Measurements from ENCODE around the gene MRPL18. TPM values are rescaled to one million over a fixed set of nuclear protein-coding genes. Genes with fewer than 3 reads are reported as not detected.

MRPL18 gene
- total RNA-seq, 1 donor from 2014 or later = 29.0 TPM

- Mint-ChIP-seq H3K4me3 (no peak overlapping the region), H3K36me3 (no peaks in the 10 kb centered on the region), H3K27ac (no peak overlapping the region), H3K27me3 (ENCODE audit: low read depth) (no peaks in the 10 kb centered on the region), H3K4me1 (peaks cover 5% of the 10 kb centered on the region), H3K9me3 (no peaks in the 10 kb centered on the region)
- TF ChIP-seq, protein P1, sequence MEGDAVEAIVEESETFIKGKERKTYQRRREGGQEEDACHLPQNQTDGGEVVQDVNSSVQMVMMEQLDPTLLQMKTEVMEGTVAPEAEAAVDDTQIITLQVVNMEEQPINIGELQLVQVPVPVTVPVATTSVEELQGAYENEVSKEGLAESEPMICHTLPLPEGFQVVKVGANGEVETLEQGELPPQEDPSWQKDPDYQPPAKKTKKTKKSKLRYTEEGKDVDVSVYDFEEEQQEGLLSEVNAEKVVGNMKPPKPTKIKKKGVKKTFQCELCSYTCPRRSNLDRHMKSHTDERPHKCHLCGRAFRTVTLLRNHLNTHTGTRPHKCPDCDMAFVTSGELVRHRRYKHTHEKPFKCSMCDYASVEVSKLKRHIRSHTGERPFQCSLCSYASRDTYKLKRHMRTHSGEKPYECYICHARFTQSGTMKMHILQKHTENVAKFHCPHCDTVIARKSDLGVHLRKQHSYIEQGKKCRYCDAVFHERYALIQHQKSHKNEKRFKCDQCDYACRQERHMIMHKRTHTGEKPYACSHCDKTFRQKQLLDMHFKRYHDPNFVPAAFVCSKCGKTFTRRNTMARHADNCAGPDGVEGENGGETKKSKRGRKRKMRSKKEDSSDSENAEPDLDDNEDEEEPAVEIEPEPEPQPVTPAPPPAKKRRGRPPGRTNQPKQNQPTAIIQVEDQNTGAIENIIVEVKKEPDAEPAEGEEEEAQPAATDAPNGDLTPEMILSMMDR (IDR thresholded peaks at IDR 0.05; ENCODE audit: unreplicated experiment) = no peak
- DNase-seq (ENCODE audit: low spot score in 2 of 2, unreplicated experiment in 2 of 2) = no peak
These were observed 43.8 kb downstream of the MRPL18 start for GRCh38 chr6:159833997-159834603.

DNA sequence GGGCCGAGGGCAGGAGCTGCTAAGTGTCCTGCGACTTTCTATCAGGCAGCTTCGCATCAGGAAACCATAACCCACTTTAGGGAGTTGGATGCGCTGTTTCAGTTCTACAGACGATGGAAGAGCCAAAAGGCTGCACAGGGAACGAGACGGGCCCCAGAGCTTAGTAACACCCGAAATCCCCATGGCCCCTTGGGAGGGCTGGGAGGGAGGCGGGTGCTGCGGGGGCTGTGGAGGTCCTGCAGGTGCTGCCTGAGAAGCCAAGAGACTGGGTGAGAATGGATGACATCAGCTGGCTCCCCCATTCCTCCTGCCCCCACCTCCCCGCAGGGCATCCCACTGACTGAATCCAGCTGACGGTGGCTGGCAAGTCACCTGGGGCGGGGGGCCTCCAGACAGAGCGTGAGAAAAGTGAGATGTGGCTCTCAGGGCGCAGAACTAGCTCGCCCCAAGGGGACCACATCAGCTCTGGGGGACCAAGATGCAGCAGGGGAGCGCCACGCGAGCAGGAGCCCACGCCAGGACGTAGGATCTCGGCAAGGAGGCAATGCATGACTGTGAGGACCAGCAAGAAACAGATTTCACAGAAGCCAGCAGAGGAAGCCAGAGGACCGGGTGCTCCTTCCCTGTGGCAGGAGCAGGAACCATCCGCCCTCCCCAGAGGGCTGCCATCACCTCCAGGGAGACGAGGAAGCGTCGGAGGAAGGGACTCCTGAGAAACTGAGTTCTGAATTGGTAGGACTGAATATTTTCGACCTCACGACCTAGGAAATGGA, 46.6 kb downstream of the MRPL18 start:
- no peaks in the 10 kb centered on the region for H3K36me3 Mint-ChIP-seq
- no peaks in the 10 kb centered on the region for H3K9me3 Mint-ChIP-seq
- no peak overlapping the region for H3K4me3 Mint-ChIP-seq
- no peaks in the 10 kb centered on the region for H3K27me3 Mint-ChIP-seq (ENCODE audit: low read depth)
- no peak for DNase-seq (ENCODE audit: low spot score in 2 of 2, unreplicated experiment in 2 of 2)
- no peak overlapping the region for H3K27ac Mint-ChIP-seq
- H3K4me1 Mint-ChIP-seq = no peaks in the 10 kb centered on the region
- TF ChIP-seq, protein P1 (IDR thresholded peaks at IDR 0.05; ENCODE audit: unreplicated experiment) = no peak

- H3K4me3 Mint-ChIP-seq = no peak overlapping the region
- H3K27ac Mint-ChIP-seq = no peak overlapping the region
- no peaks in the 10 kb centered on the region for H3K4me1 Mint-ChIP-seq
These were observed 47.2 kb downstream of the MRPL18 start for GRCh38 chr6:159837511-159837910.

DNA sequence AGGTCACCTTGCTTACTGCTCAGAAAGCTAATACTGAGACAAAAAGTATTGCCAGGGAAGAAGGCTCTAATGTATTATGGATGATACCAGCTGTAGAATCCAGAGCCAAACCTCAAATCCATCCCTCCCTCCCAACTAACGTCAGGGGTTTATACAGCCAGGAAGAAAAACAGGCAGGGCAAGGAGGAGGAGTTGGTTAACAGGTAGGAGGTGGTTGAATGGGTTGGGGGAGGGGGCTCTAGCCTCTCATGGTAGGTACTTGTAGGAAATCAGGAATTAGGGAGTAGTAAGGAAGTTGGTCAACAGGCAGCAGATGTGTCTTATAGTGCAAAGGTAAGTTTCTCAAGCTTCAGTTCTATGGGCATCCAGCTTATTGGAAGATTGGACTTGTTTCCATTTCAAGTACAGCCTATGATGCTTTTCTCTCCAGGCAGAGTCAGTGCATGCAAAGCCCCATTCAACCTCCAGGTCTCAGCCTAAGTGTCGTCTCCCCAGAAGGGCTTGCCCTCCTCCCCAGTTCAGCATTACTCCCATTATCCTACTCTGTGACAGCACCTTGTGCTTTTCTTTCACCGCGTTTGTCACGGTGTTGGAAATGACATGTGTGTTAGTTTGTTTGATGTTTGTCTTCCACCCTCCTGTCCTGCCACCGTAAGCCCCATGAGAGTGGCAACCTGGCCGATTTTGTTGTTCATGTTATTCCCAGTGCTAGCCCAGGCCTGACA, 47.9 kb downstream of the MRPL18 start:
- H3K36me3 Mint-ChIP-seq = no peaks in the 10 kb centered on the region
- no peaks in the 10 kb centered on the region for H3K27me3 Mint-ChIP-seq (ENCODE audit: low read depth)
- DNase-seq (ENCODE audit: low spot score in 2 of 2, unreplicated experiment in 2 of 2) = no peak
- no peak overlapping the region for H3K4me3 Mint-ChIP-seq
- no peak overlapping the region for H3K27ac Mint-ChIP-seq
- TF ChIP-seq, protein P1 (IDR thresholded peaks at IDR 0.05; ENCODE audit: unreplicated experiment) = no peak
- H3K4me1 Mint-ChIP-seq = no peaks in the 10 kb centered on the region
- H3K9me3 Mint-ChIP-seq = no peaks in the 10 kb centered on the region

More at GRCh38 chr6:159837511-159837910, 47.2 kb downstream of the MRPL18 start:
- Mint-ChIP-seq H3K27me3 (ENCODE audit: low read depth) (no peaks in the 10 kb centered on the region), H3K9me3 (no peaks in the 10 kb centered on the region), H3K36me3 (no peaks in the 10 kb centered on the region)
- TF ChIP-seq, protein P1 (IDR thresholded peaks at IDR 0.05; ENCODE audit: unreplicated experiment) = no peak
- no peak for DNase-seq (ENCODE audit: low spot score in 2 of 2, unreplicated experiment in 2 of 2)

GRCh38 chr6:159842035-159842434, 51.8 kb downstream of the MRPL18 start:
- TF ChIP-seq, protein P1 (IDR thresholded peaks at IDR 0.05; ENCODE audit: unreplicated experiment) = peak; percentile 29
- no peak for DNase-seq (ENCODE audit: low spot score in 2 of 2, unreplicated experiment in 2 of 2)
- Mint-ChIP-seq H3K4me3 (no peak overlapping the region), H3K36me3 (no peaks in the 10 kb centered on the region), H3K27ac (no peak overlapping the region), H3K9me3 (no peaks in the 10 kb centered on the region), H3K27me3 (ENCODE audit: low read depth) (no peaks in the 10 kb centered on the region), H3K4me1 (no peaks in the 10 kb centered on the region)

All from mesothelial cell of epicardium (in vitro differentiated cells).